GM18520 (cell line): Measurements from ENCODE around the gene GDA.

Experiments used
- ATAC-seq: cut with Tn5 transposase; IDR thresholded peaks from one replicate; pipeline ENCODE4 v1.9.1; 2021; ENCODE audit not compliant: unreplicated experiment

The GDA gene

GRCh38 chr9:72150127-72150526 lies 887 bp downstream of the GDA start:
- no peak for ATAC-seq

- ATAC-seq, result no peak
Measured at GRCh38 chr9:72150661-72151060, 1.4 kb downstream of the GDA start.

- ATAC-seq, result no peak
Measured at GRCh38 chr9:72151104-72151503, 1.9 kb downstream of the GDA start.

DNA sequence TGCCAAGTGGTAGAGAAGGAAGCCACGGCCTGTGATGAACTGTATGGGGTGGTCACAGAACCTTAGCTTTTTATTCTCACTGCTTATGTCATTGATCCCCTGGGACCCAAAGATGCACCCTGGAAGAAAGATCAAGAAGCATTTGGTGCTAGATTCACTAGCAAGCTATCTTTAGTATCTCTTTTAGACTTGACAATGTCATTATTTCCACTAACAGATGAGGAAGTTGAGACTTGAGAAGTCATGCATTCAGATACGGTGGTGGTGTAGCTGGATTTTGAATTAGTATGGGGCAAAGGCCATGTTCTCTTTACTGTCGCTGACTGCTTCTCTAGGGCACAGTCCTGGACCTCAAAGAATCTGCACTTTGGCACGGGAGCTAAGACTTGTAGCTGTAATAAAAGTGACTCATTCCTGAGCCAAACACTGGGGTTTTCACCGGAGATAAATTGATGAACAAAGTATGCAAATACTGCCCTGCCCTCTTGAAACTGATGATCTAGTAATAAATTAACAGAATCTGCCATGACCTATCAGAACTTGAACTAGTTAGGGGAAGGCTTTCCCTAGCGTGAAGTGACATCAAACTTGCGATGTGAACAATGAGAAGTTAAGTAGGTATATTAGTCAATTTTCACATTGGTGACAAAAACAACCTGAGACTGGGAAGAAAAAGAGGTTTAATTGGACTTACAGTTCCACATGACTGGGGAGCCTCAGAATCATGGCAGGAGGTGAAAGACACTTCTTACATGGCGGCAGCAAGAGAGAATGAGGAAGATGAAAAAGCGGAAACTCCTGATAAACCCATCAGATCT lies 5.4 kb downstream of the GDA start:
- peak; percentile 84 for ATAC-seq

DNA sequence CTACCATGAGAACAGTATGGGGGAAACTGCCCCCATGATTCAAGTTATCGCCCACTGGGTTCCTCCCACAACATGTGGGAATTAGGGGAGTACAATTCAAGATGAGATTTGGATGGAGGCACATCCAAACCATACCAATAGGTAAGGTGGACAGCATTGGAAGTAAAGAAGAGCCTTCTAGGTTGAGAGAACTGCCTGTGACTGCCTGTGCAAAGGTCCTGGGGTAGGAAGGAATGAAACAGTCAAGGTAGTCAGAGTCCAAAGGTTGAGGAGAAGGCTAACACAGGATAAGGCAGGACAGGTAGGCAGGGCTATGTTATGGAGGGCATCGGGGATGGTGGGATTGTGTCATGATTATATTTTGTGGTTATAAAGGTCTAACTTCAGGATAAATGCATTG lies 6.1 kb downstream of the GDA start:
- ATAC-seq, result no peak

DNA sequence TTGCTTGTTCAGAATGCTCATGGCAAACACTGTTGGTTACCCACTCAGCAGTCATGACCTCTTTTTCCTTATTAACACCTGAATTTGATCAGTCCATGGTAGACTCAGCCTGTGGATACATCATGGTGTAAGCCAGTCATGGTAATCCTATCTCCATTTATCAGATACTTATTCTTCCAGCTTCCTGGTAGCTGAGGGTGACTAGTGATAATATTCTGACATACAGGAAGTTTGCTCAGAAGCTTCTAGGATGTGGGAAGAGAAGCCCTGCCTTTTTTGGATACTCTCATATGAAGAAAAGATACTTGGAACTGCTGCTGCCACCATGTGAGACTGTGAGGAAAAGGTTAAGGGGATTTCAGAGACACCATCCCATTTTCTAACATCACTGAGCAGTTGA lies 7.3 kb downstream of the GDA start:
- no peak for ATAC-seq

GRCh38 chr9:72158680-72159079 lies 9.4 kb downstream of the GDA start:
- no peak for ATAC-seq

- no peak for ATAC-seq
Measured at GRCh38 chr9:72160446-72161123, 11.3 kb downstream of the GDA start.

DNA sequence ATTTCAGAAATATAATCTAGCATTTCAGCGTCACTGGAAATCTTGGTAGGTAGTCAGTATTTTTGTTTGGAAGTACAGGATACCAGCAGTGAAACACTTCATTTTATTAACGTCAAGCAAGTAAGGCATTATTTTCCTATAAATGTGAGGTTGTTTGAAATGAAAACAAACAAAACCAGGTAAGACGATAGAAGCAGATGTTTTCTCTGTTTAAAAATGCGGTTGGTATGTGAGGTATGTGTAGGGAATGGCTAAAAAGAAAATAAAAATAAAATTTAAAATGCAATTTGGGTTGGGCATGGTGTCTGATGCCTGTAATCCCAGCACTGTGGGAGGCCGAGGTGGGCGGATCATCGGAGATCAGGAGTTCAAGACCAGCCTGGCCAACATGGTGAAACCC lies 16.1 kb downstream of the GDA start:
- ATAC-seq, result no peak

DNA sequence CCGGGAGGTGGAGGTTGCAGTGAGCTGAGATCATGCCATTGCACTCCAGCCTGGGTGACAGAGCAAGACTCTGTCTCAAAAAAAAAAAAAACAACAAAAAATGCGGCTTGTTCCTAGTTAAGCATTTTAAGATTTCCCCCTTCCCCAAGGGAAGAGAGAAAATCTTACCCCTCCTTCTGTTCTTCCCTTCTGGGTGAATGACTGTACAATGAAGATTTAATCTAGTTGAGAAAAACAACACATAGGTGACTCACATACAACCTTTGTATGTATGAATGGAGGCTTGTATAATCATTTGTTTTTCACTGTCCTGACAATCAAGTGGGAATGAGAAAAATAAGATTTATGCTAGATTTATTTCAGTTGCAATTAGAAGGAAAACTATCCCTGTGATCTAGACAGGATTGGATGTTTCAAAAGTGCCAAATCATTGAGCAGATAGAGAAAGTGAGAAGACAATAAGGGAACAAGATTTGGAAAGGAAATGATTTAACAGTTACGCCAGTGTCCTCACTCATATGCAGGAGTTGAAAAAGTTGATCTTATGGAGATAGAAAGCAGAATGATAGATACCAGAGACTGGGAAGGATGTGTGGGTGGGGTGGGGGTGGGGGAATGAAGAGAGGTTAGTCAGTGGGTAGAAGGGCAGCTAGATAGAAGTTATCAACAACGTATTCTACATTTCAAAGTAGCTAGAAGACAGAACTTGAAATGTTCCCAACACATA lies 16.7 kb downstream of the GDA start:
- no peak for ATAC-seq

- ATAC-seq, result no peak
Measured at GRCh38 chr9:72168075-72168474, 18.8 kb downstream of the GDA start.

- ATAC-seq, result no peak
Measured at GRCh38 chr9:72169178-72169577, 19.9 kb downstream of the GDA start.

GRCh38 chr9:72173080-72173479 lies 23.8 kb downstream of the GDA start:
- no peak for ATAC-seq

DNA sequence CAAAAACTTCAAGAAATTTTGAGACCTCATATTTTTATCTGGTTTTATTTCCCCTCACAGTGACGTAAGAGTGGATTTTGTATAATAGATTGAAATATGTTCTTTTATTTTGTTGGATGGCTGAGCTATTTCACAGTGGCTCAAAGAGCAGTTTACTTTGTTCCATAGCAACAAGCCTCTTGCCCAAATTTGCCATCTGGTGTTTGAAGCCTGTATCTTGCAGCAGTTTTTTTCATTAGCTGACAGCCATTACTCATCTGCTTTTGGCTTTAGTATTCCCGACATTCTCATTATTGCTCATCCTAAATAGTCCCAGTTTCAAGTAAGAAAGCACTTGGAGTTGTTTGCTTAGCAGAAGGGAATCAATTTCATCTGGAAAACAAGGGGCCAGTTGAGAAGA lies 36.3 kb downstream of the GDA start:
- ATAC-seq, result no peak

DNA sequence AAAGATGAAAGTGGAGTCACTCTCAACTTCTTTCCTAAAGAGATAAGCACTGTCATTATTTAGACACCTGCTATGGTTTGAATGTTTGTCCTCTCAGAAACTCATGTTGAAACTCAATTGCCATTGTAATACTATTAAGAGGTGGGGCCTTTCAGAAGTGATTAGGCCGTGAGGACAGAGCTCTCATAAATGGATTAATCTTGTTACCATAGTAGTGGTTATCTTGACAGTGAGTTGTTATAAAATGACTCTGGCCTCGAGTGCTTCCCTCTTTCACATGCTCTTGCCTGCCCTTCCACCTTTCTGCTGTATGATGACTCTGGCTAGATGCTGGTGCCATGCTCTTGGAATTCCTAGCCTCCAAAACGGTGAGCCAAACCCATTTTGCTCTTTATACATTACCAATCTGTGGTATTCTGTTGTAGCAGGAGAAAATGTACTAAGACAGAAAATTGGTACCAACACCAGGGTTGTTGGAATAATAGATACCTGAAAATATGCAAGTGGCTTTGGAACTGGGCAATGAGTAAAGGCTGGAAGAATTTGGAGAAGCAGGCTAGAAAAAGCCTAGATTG lies 38.0 kb downstream of the GDA start:
- ATAC-seq, result no peak

DNA sequence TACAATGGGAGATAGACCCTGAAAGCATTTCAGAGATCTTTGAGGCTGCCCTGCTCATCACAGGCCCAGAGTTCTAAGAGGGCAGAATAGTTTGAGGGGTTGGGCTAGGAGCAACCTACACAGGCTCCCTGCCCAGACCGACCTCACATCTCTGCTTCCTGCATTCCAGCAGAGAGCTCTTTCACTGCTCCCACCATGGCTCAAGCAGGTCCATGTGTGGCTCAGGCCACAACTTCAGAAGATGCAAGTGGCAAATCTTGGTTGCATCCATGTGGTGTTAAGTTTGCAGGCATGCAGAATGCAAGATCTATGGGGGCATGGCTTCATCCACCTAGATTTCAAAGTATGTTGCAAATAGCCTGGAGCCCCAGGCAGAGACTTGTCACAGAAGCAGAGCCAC lies 39.0 kb downstream of the GDA start:
- ATAC-seq, result no peak

DNA sequence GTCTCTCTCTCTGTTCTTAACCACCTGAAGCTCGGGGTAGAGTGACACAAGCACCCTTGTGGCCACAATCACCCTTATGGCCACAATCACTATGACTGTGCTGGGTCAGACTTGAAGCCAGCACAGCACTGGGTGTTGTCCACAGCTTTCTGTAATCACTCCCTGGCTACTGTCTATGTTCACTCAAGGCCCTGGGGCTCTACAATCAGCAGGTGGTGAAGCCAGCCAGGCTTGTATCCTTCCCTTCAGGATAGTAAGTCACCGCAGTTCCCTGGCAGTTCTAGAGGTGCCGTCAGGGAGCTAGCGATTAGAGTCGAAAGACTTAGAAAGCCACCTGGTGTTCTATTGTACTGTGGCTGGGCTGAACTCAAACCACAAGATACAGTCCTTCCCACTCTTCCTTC lies 44.2 kb downstream of the GDA start:
- peak; percentile 99 for ATAC-seq

DNA sequence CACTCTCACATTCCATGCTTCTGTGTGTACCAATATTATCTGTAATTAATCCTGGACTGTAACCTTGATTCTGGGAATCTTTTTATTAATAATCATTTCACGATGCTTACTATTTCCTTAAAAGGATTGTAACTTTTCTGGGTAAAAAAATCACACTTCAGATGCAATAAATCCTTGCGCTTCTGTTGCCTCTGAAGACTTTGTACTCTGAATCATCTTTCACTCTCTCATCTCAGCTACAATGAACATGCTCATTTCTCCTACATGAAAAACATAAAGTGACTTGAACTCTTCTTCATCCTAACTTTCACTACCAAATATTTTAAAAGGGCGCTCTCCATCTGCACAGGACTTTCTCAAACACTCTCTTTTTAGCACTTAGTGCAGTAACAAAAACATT lies 50.0 kb downstream of the GDA start:
- ATAC-seq, result no peak

GRCh38 chr9:72200452-72200851 lies 51.2 kb downstream of the GDA start:
- no peak for ATAC-seq

- ATAC-seq, result no peak
Measured at GRCh38 chr9:72202009-72202408, 52.8 kb downstream of the GDA start.

DNA sequence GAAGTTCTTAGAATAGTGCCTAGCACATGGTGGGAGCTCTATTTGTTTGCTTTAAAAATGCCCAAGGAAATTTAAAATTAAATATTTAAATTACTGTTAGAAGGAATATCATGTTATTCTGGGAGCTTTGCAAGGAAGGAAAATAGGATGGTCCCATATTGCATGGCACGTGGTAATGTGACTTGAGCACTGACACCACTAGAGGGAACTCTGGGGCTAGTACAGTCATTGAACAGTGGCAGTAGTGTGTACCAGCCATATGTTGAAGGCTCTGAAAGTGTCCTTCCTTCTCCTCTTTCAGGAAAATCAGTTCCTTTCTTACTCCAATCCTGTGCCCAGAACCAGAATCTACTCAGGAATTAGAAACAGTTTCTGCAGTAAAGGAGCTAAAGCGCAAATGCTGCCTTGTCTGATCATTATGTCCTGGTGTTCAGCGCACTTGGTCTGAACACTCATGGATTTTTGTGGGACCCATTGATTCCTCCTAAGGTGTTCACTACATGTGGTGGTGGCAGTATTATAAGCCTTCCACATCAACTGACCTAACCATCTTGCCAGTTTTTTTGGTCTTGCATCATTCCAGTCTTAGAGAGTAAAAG lies 54.1 kb downstream of the GDA start:
- peak; percentile 29 for ATAC-seq
